ENCODE results near the gene NOC2L.

DNA sequence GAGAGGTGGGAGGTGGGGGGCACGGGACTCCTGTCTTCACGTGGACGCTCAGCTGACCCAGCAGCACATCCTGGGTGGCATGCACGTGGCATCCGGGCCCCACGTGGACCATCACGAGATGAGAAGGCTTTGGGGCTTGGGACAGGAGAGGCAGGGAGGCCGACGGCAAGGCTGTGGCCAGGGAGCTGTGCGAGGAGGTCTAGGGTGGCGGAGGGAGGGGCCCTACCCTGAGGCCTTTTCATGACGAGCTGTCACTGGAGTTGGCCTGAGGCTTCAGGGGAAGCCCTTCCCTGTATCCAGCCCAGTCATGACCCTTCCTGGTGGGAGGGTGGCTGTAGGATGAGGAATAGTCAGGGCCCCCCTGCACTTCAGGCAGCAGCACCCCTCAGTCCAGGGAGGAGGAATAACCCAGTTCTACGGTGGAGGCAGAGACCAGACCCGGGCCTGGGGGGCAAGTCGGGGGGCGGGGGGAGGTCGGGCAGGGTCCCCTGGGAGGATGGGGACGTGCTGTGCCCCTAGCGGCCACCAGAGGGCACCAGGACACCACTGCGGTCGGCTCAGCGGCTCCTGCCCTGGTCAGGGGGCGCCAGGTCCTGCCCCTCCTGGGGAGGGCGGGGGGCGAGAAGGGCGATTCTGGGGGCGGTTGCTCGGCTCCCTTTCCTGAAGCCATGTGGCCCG, 24.9 kb upstream of the NOC2L start:
- TF ChIP-seq, protein P1, sequence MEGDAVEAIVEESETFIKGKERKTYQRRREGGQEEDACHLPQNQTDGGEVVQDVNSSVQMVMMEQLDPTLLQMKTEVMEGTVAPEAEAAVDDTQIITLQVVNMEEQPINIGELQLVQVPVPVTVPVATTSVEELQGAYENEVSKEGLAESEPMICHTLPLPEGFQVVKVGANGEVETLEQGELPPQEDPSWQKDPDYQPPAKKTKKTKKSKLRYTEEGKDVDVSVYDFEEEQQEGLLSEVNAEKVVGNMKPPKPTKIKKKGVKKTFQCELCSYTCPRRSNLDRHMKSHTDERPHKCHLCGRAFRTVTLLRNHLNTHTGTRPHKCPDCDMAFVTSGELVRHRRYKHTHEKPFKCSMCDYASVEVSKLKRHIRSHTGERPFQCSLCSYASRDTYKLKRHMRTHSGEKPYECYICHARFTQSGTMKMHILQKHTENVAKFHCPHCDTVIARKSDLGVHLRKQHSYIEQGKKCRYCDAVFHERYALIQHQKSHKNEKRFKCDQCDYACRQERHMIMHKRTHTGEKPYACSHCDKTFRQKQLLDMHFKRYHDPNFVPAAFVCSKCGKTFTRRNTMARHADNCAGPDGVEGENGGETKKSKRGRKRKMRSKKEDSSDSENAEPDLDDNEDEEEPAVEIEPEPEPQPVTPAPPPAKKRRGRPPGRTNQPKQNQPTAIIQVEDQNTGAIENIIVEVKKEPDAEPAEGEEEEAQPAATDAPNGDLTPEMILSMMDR (IDR thresholded peaks at IDR 0.05) = peak; percentile 33 to 80 (median 49)
- TF ChIP-seq POLR2A (IDR thresholded peaks at IDR 0.05) = no peak
- no peak for TF ChIP-seq EP300 (IDR thresholded peaks at IDR 0.05)

Measured in ovary (tissue), 3 donors.